ENCODE measurements around the gene LPGAT1.
"Not testable (repeated sequence)": the region's sequence is repeated elsewhere in the genome, so short reads cannot be mapped to it uniquely, and the experiment has no call there.

Gene LPGAT1, protein sequence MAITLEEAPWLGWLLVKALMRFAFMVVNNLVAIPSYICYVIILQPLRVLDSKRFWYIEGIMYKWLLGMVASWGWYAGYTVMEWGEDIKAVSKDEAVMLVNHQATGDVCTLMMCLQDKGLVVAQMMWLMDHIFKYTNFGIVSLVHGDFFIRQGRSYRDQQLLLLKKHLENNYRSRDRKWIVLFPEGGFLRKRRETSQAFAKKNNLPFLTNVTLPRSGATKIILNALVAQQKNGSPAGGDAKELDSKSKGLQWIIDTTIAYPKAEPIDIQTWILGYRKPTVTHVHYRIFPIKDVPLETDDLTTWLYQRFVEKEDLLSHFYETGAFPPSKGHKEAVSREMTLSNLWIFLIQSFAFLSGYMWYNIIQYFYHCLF

DNA sequence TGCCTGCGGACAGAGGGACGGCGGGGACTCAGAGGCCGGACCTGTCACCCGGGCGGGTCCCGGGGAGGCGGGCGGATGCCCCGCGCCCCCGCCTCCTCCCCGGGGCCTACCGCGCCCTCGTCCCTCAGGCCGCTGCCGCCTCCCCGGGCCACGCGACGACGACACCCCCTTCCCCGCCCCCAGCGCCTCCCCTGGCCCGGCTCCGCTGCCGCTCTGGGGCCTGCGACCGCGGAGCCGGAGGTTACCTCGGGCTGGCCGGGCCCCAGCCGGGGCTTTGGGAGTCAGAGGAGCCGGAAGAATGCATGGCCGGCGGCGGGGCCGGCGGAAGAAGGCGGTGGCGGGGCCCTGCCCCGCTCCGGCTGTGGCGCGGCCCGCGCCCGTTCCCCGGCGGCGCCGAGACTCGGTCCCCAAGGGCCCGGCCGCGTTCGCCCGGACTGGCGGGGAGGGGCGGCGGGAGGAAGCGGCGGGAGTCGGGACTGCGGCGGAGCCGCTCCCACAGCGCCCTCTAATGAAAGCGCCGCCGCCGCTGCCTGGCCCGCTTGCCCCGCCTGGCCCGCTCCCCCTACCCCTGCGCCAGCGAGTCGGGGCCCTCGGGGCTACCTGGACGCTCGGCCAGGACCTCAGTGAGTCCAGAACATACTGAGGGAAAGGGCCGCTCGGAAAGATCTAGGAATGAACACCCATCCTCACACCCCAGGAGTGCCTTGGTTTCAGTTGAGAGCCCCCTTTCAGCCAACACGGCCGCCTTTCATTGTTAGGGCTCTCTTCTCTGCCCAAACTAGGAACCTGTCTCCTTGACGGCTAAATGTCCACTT lies at the start of gene LPGAT1:
Gene LPGAT1, minus strand, starts transcription at position 436 of the 815 bp plus-strand sequence. CDS start 1,467 bp downstream, outside the sequence.
- peak within 1 kb of the TSS; percentile 95 for H3K4me3 ChIP-seq (ENCODE audit: low read depth, low read length)
- DNase-seq (ENCODE audit: low read depth) = peak; percentile 83
- TF ChIP-seq CTCF (IDR thresholded peaks at IDR 0.05; ENCODE audit: insufficient read depth, low read depth, low read length, missing control alignments) = peak; percentile 59

DNA sequence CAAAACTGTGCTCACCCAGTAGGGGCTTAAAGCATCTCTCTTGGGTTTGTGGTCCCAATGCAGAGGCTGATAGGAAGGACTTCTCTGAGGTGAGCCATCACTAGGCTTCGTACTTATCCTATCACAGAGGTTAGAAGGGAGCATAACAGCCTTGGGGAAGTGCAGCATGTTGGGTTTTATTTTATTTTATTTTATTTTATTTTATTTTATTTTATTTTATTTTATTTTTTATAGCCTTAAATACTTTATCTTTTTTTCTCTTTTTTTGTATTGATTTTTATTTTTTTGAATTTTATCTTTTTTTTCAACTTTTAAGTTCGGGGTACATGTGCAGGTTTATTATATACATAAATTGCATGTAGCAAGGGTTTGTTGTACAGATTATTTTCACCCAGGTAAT lies 48.9 kb upstream of the LPGAT1 start:
- H3K4me3 ChIP-seq (ENCODE audit: low read depth, low read length) = no peak overlapping the region
- DNase-seq (ENCODE audit: low read depth) = no peak
- no peak for TF ChIP-seq CTCF (IDR thresholded peaks at IDR 0.05; ENCODE audit: insufficient read depth, low read depth, low read length, missing control alignments)

- no peak overlapping the region for H3K4me3 ChIP-seq (ENCODE audit: low read depth, low read length)
- DNase-seq (ENCODE audit: low read depth) = no peak
- TF ChIP-seq CTCF (IDR thresholded peaks at IDR 0.05; ENCODE audit: insufficient read depth, low read depth, low read length, missing control alignments) = no peak
Observed at GRCh38 chr1:211876851-211877590, 46.5 kb upstream of the LPGAT1 start.

DNA sequence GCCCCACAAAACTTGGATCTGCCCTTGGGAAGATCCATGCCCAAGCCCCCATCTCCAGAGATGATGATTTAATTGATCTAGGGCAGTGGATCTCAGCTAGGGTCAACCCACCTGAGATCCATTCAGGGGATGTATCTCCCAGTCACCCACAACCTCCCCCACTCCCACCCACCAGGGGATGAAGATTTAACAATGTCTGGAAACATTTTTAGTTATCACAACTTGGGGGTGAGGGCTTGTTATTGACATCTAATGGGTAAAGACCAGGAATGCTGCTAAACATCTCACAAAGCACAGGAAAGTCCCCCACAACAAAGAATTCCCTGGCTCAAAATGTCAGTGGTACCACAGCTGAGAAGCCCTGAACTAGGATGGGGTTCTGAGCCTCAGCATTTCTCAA lies 45.0 kb upstream of the LPGAT1 start:
- DNase-seq (ENCODE audit: low read depth) = no peak
- H3K4me3 ChIP-seq (ENCODE audit: low read depth, low read length) = no peak overlapping the region
- no peak for TF ChIP-seq CTCF (IDR thresholded peaks at IDR 0.05; ENCODE audit: insufficient read depth, low read depth, low read length, missing control alignments)

- TF ChIP-seq CTCF (IDR thresholded peaks at IDR 0.05; ENCODE audit: insufficient read depth, low read depth, low read length, missing control alignments) = no peak
- no peak for DNase-seq (ENCODE audit: low read depth)
- no peak overlapping the region for H3K4me3 ChIP-seq (ENCODE audit: low read depth, low read length)
Observed at GRCh38 chr1:211874521-211875347, 44.2 kb upstream of the LPGAT1 start.

- not testable (repeated sequence) for DNase-seq (ENCODE audit: low read depth); H3K4me3 ChIP-seq (ENCODE audit: low read depth, low read length)
Observed at GRCh38 chr1:211873731-211874130, 43.2 kb upstream of the LPGAT1 start.
